Coronary artery (tissue), 2 donors: Measurements from ENCODE around the gene IFIT2.
A peak's percentile ranks its signal among the peaks of the same experiment; 100 is the strongest.

Experiments used
- DNase-seq: peaks from one replicate; pipeline ENCODE4 v3.0.0-alpha.2; 2017; ENCODE audit warnings: low spot score
- H3K27ac ChIP-seq, 2 donors: fragments of 200-600 bp; sonication (generic); one replicate each; pipeline ENCODE4 v1.5.1; 2016 to 2019
- H3K4me3 ChIP-seq: fragments of 200-600 bp; sonication (generic); 2 replicates; pipeline ENCODE4 v1.5.1; 2016; ENCODE audit warnings: mild to moderate bottlenecking, moderate library complexity
- TF ChIP-seq, protein P1 (sequence below): fragments of 200-600 bp; sonication (generic); IDR thresholded peaks from one replicate; pipeline ENCODE4 v1.5.1; 2019; ENCODE audit warnings: antibody characterized with exemption

IFIT2 gene

DNA sequence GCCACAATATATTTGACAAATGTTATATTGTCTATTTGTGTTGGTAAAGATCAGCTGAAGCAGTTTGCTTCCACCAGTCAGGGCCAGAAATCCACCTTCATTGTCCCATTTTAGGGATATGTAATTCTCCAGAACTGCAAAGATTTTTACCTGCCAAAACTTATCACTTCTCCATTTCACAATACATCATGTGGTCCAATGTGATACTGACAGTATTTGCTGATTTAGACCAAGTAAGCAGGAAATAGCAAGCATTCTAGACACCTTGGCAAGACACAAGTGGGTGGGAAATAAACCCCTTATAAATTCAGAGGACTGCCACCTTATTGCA is 31.7 kb upstream of the IFIT2 start:
- H3K27ac ChIP-seq, result no peak overlapping the region
- TF ChIP-seq, protein P1, sequence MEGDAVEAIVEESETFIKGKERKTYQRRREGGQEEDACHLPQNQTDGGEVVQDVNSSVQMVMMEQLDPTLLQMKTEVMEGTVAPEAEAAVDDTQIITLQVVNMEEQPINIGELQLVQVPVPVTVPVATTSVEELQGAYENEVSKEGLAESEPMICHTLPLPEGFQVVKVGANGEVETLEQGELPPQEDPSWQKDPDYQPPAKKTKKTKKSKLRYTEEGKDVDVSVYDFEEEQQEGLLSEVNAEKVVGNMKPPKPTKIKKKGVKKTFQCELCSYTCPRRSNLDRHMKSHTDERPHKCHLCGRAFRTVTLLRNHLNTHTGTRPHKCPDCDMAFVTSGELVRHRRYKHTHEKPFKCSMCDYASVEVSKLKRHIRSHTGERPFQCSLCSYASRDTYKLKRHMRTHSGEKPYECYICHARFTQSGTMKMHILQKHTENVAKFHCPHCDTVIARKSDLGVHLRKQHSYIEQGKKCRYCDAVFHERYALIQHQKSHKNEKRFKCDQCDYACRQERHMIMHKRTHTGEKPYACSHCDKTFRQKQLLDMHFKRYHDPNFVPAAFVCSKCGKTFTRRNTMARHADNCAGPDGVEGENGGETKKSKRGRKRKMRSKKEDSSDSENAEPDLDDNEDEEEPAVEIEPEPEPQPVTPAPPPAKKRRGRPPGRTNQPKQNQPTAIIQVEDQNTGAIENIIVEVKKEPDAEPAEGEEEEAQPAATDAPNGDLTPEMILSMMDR, result no peak

DNA sequence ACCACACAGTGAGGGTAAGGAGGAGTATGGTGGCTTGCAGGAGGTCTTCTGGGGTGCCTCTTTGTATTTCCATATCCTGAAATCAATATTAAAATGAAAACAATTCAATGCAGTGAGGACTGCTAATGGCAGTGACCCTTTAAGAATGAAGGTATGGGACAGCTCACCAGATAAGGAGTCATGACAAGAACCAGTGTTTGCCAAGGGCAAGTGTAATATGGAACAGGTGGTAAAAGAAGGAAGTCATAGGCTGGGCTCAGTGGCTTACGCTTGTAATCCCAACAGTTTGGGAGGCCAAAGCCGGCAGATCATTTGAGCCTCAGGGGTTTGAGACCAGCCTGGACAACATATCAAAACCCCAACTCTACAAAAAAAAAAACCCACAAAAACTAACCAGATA is 30.3 kb upstream of the IFIT2 start:
- H3K4me3 ChIP-seq, result no peak overlapping the region
- no peak overlapping the region for H3K27ac ChIP-seq
- TF ChIP-seq, protein P1, result no peak
- no peak for DNase-seq

More for the DNA sequence above, 31.7 kb upstream of the IFIT2 start:
- H3K4me3 ChIP-seq, result no peak overlapping the region
- no peak for DNase-seq

DNA sequence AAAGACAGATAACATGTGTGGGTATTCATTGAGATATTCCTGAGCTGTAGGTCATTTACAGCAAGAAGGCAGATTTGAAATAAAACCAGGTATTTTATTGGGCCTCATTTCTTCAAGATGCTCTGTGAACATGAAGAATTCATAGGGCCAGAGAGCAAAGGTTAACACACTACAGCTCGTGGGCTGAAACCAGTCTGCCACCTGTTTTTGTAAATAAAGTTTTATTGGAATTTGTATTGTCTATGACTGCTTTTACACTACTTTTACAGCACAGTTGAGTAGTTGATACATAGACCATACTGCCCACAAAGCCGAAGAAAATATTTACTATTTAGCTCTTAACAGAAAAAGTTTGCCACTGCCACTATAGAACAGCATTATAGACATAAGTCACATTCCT is 28.2 kb upstream of the IFIT2 start:
- no peak overlapping the region for H3K4me3 ChIP-seq
- TF ChIP-seq, protein P1, result no peak
- no peak overlapping the region for H3K27ac ChIP-seq
- DNase-seq, result no peak

DNA sequence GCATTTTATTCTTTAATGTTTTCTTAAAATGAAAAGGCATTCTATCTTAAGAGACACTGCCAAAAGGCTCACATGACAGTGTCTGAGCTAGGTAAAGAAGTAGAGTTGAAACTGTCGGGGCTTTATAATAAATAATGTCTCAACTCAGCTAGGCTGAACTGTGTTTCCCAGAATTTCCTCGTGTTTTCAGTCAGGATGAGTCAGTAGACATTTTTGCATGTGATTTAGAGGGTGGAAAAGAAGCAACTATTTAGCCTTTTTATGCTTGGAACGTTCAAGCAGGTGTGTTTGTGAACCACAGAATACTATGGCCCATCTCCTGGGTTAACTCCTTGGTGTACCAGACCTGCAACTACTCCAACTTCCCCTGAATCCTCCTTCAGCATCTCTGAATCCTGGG is 26.9 kb upstream of the IFIT2 start:
- TF ChIP-seq, protein P1, result no peak
- DNase-seq, result no peak
- H3K27ac ChIP-seq, result peak overlapping the region in 1 of 2 donors; percentile 17
- no peak overlapping the region for H3K4me3 ChIP-seq

DNA sequence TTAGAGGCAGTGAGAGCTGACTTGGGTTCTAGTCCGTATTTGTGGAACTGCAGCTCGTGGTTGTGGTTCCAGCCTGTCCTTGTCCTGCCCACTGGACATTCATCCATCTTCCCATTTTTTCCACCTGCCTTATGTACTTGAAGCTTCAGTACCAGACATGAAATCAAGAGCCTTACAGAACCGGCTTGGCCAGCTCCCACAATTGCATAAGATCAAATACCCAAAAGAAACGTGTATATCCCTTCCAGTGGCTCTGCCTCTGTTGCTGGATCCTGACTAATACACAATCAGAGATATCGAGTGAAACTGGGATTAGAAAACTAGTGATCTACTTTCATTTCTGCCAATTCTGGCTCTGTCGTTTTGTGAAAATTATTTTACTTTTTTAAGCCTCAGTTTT is 26.5 kb upstream of the IFIT2 start:
- Histone ChIP-seq H3K4me3 (no peak overlapping the region), H3K27ac (no peak overlapping the region)
- TF ChIP-seq, protein P1, result no peak
- DNase-seq, result no peak

DNA sequence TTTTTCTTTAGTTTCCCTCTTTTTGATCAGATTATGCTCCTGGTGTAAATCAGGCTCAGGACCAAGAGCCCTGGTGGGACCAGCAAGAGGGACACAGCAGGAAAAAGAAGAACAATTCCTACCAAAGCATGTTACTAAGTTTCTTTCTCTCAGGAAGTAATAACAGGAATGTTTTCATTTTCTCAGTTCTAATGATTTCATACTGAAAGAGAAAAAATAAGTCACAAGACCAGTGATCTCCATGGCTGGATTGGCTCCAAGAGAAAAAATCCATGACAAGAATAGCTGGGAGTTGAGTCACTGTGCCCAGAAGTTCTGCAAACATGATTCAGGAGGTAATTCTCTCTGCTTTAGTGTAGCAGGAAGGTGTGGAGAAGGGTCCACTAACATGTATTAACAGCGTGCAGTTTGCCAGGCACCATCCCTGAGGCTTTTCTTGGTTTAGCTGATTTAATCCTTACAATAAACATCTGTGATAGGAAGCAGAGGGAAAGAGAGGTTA is 23.8 kb upstream of the IFIT2 start:
- H3K4me3 ChIP-seq, result peak overlapping the region; percentile 19
- H3K27ac ChIP-seq, result peak overlapping the region; percentile 87 to 91
- DNase-seq, result no peak
- TF ChIP-seq, protein P1, result no peak

DNA sequence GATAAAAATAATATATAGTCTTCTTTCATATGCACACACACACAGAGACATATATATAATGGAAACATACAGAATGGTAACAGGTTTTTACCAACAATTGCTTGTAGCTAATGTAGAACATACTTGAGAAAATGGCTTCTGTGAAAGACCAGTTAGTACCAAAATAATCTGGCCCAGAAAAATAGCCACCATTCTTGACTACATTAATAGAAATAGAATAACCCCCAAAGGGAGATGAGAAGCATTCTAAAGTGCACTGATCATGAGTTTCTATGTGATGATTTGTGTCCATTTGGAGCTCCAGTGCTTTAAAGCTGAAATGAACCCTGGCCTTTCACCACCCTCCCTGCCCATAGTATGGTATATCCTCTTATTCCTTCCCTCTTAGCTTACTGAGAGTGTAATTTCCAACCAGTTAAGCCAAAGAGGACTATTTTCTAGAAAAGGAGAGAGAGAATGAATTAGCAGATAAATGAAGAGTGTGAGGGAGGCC is 22.9 kb upstream of the IFIT2 start:
- TF ChIP-seq, protein P1, result no peak
- H3K4me3 ChIP-seq, result no peak overlapping the region
- DNase-seq, result no peak
- peak overlapping the region; percentile 67 to 91 for H3K27ac ChIP-seq
